Measurements from ENCODE around the gene LXN. TPM values are rescaled to one million over a fixed set of nuclear protein-coding genes. Genes with fewer than 3 reads are reported as not detected.

Gene LXN
- 50.6 and 104 TPM in 2 replicates for total RNA-seq

GRCh38 chr3:158672215-158673176, at the start of gene LXN:
TSS of gene LXN (minus strand) at chr3:158672648. CDS start at chr3:158672478, 170 bp downstream.

GRCh38 chr3:158644345-158644908, 28.0 kb downstream of the LXN start, which contains the start of gene GFM1:
TSS of gene GFM1 (plus strand) at chr3:158644527. CDS start at chr3:158644635, 108 bp downstream.

Other genes starting within 250 kb of the LXN start
- 5.3 and 6.2 TPM in 2 replicates for gene MLF1, start 101.5 kb downstream of the LXN start, total RNA-seq
- gene GFM1, start 28.1 kb downstream of the LXN start, total RNA-seq: 64.9 and 128 TPM in 2 replicates
- 2.1 and 2.3 TPM in 2 replicates for gene RARRES1, start 59.8 kb upstream of the LXN start, total RNA-seq
- 46.1 and 75.0 TPM in 2 replicates for gene MFSD1, start 129.4 kb upstream of the LXN start, total RNA-seq

Measured in bladder microvascular endothelial cell (primary cell).